MM.1S (cell line): ENCODE measurements around the gene SDF4.

Experiments used
- EZH2 ChIP-seq: fragments of 300-600 bp; sonication (generic); optimal IDR thresholded peaks from 2 replicates; pipeline ENCODE3; 2017; ENCODE audit warnings: low read depth, mild to moderate bottlenecking, antibody characterized with exemption, low read length, mixed read lengths
- TF ChIP-seq, protein P1 (sequence below): fragments of 300-600 bp; sonication (generic); IDR thresholded peaks from 2 replicates; pipeline ENCODE4 v1.5.1; 2016; ENCODE audit warnings: antibody characterized with exemption, low read length, mixed read lengths

DNA sequence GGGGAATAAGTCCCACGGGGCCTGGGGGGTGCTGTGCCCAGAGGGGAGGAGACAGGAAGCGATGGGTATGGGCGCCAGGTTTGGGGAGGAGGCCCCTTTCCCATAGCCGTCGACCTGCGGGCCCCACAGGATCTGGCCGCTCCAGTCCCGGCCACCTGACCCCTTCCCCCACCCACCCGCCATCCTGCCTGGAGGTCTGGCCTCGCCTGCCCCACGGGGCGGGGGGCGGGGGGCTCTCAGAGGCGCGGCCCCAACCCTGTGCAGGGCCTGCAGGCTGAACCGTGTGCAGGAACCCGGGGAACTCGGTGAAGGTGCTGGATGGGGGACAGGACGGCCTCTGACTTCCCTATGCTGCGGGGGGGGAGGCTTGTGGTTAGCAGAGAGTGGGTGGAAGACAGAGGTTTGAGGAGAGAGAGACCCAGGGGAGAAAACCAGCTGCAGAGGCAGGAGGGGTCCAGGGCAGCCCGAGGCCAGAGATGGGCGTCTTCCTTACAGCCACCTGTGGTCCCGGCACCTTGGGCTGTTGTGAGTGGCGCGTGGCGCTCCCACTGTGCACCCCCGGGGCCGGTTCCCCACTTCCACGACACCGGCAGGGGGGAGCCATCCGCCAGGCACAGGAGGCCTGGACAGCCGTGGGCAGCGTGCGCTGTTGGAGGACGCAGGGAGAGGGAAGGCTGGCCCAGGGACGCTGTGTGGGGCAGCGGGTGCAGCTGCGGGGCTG is 22.9 kb downstream of the SDF4 start:
- TF ChIP-seq, protein P1, sequence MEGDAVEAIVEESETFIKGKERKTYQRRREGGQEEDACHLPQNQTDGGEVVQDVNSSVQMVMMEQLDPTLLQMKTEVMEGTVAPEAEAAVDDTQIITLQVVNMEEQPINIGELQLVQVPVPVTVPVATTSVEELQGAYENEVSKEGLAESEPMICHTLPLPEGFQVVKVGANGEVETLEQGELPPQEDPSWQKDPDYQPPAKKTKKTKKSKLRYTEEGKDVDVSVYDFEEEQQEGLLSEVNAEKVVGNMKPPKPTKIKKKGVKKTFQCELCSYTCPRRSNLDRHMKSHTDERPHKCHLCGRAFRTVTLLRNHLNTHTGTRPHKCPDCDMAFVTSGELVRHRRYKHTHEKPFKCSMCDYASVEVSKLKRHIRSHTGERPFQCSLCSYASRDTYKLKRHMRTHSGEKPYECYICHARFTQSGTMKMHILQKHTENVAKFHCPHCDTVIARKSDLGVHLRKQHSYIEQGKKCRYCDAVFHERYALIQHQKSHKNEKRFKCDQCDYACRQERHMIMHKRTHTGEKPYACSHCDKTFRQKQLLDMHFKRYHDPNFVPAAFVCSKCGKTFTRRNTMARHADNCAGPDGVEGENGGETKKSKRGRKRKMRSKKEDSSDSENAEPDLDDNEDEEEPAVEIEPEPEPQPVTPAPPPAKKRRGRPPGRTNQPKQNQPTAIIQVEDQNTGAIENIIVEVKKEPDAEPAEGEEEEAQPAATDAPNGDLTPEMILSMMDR, result no peak
- no peak for TF ChIP-seq EZH2
